K562 (cell line): ENCODE measurements around the gene TRAPPC1. TPM values are rescaled to one million over a fixed set of nuclear protein-coding genes. Genes with fewer than 3 reads are reported as not detected.

Experiments
- ARNT ChIP-seq, 2 experiments: fragments of 450-650 bp; IDR thresholded peaks; 2 replicates each; pipeline ENCODE4 v1.6.1; 2016; ENCODE audit warnings: mild to moderate bottlenecking in 1 of 2
- C11orf30 ChIP-seq: fragments of 450-650 bp; IDR thresholded peaks from 2 replicates; pipeline ENCODE4 v1.6.1; 2016; ENCODE audit warnings: low read depth, mild to moderate bottlenecking
- DIDO1 ChIP-seq: fragments of 450-650 bp; IDR thresholded peaks from 2 replicates; pipeline ENCODE4 v1.6.1; 2016; ENCODE audit warnings: low read depth, missing biosample characterization, missing genetic modification characterization
- GMEB1 ChIP-seq: fragments of 250-450 bp; sonication (Bioruptor Pico); IDR thresholded peaks from 2 replicates; pipeline ENCODE4 v1.4.0; 2020; ENCODE audit warnings: mild to moderate bottlenecking
- IRF2 ChIP-seq: sonication (generic); formaldehyde crosslinking; IDR thresholded peaks from 2 replicates; pipeline ENCODE4 v1.8.1; 2022; ENCODE audit warnings: mild to moderate bottlenecking, missing genetic modification reagents
- IRF9 ChIP-seq: fragments of 450-650 bp; IDR thresholded peaks from 2 replicates; pipeline ENCODE4 v1.6.1; 2016; ENCODE audit warnings: missing biosample characterization, missing genetic modification characterization
- KDM4B ChIP-seq, 2 experiments: fragments of 450-650 bp in 1 of 2; sonication (generic) in 1 of 2; IDR thresholded peaks; 2 replicates each; pipeline ENCODE4 v1.6.1; 2016 to 2017; ENCODE audit warnings: borderline replicate concordance in 2 of 2, antibody characterized with exemption in 1 of 2, low read depth in 1 of 2, mild to moderate bottlenecking in 1 of 2
- MAFF ChIP-seq: IDR thresholded peaks from 2 replicates; pipeline ENCODE4 v1.6.1; 2012; ENCODE audit warnings: low read length, improper control_type of control experiment
- MIER1 ChIP-seq: fragments of 450-650 bp; IDR thresholded peaks from 2 replicates; pipeline ENCODE4 v1.6.1; 2016; ENCODE audit warnings: antibody characterized with exemption, mild to moderate bottlenecking, low read depth
- NFIC ChIP-seq: fragments of 450-650 bp; IDR thresholded peaks from 2 replicates; pipeline ENCODE4 v1.6.1; 2017; ENCODE audit warnings: mild to moderate bottlenecking, inconsistent platforms
- PHF8 ChIP-seq: fragments of 200-600 bp; sonication (generic); IDR thresholded peaks from 2 replicates; pipeline ENCODE4 v1.6.1; 2012; ENCODE audit warnings: mixed run types, mild to moderate bottlenecking, inconsistent platforms, low read length, moderate library complexity, borderline replicate concordance
- POLR3A ChIP-seq: IDR thresholded peaks from 2 replicates; pipeline ENCODE4 v1.6.1; 2011; ENCODE audit warnings: borderline replicate concordance, mild to moderate bottlenecking, moderate library complexity; ENCODE audit not compliant: insufficient read length, insufficient read depth; ENCODE audit errors: extremely low read depth
- PRMT5 ChIP-seq: sonication (generic); formaldehyde crosslinking; IDR thresholded peaks from 2 replicates; pipeline ENCODE4 v1.5.0; 2020; ENCODE audit warnings: missing genetic modification reagents
- RBFOX2 ChIP-seq: fragments of 200-400 bp; formaldehyde crosslinking; IDR thresholded peaks from 2 replicates; pipeline ENCODE4 v1.6.1; 2017; ENCODE audit warnings: low read depth, mild to moderate bottlenecking, low read length, moderate library complexity
- RBM17 ChIP-seq: fragments of 200-400 bp; formaldehyde crosslinking; IDR thresholded peaks from 2 replicates; pipeline ENCODE4 v1.6.1; 2017; ENCODE audit warnings: low read depth, mild to moderate bottlenecking, low read length, borderline replicate concordance
- RNF219 ChIP-seq: fragments of 250-450 bp; sonication (Bioruptor Pico); IDR thresholded peaks from 2 replicates; pipeline ENCODE4 v1.5.0; 2022; ENCODE audit warnings: mild to moderate bottlenecking
- YY1 ChIP-seq, 3 experiments: IDR thresholded peaks; 2 replicates each; pipeline ENCODE4 v1.6.1; 2011; ENCODE audit warnings: low read length in 2 of 3, mild to moderate bottlenecking in 2 of 3, moderate library complexity in 2 of 3, borderline replicate concordance in 1 of 3, control low read depth in 1 of 3, low read depth in 1 of 3; ENCODE audit not compliant: insufficient read depth in 3 of 3, insufficient replicate concordance in 2 of 3, control insufficient read depth in 1 of 3, insufficient read length in 1 of 3; ENCODE audit errors: extremely low read depth in 1 of 3
- ZEB2 ChIP-seq: fragments of 450-650 bp; IDR thresholded peaks from 2 replicates; pipeline ENCODE4 v1.6.1; 2016
- ZNF143 ChIP-seq: sonication (generic); formaldehyde crosslinking; IDR thresholded peaks from 2 replicates; pipeline ENCODE4 v1.9.0; 2022; ENCODE audit warnings: mild to moderate bottlenecking, missing genetic modification reagents
- ZNF699 ChIP-seq: fragments of 250-450 bp; sonication (Bioruptor Pico); IDR thresholded peaks from 2 replicates; pipeline ENCODE4 v1.8.0; 2021; ENCODE audit warnings: mild to moderate bottlenecking, moderate library complexity; ENCODE audit not compliant: insufficient replicate concordance
- ZNF740 ChIP-seq, 3 experiments: fragments of 200-800 bp in 1 of 3; sonication (Bioruptor generic) in 1 of 3; sonication (generic) in 1 of 3; formaldehyde crosslinking in 1 of 3; IDR thresholded peaks; 2 replicates each; pipeline versions ENCODE4 v1.6.1 to v1.8.0; 2016 to 2022; ENCODE audit warnings: mild to moderate bottlenecking in 2 of 3, missing compliant biosample characterization in 2 of 3, missing genetic modification characterization in 2 of 3, missing genetic modification reagents in 1 of 3
- polyA plus RNA-seq, 8 experiments: library from polyadenylated mRNA; depleted of rRNA in 4 of 8; stranded (reverse) in 5 of 8; unstranded in 3 of 8; fragments of >200 nt; fragmentation: Nextera tagmentation in 2 of 8; fragmentation: Illumina TruSeq in 1 of 8; extraction: Ambion mirVana in 2 of 8; extraction: Trizol in 1 of 8; gene quantifications; 2 replicates each; pipeline versions ENCODE4 v1.2.1 to v1.2.3, GENCODE V29; 2011 to 2014; ENCODE audit warnings: inconsistent platforms in 1 of 8, missing spikeins in 1 of 8
- total RNA-seq, 7 experiments: library from RNA; depleted of rRNA in 6 of 7; stranded (reverse); fragments of >200 nt in 6 of 7; fragmentation: Illumina TruSeq in 2 of 7; extraction: Trizol in 2 of 7; gene quantifications; 2 replicates each; pipeline versions ENCODE4 v1.2.1 to v1.2.3, GENCODE V29; 2011 to 2021; ENCODE audit warnings: low replicate concordance in 1 of 7

Gene TRAPPC1
- total and polyA plus RNA-seq, 9 of the 15 experiments (the other 6 are each of a cell fraction or from before 2014, with no cell fraction given): 11.7 to 82.8 (median 36.2) TPM

GRCh38 chr17:7884581-7885366 is 47.0 kb downstream of the TRAPPC1 start (continued):
- TF ChIP-seq GMEB1 (CRISPR knock-in tag): no peak
- no peak for TF ChIP-seq ZEB2
- TF ChIP-seq RBFOX2: no peak
- TF ChIP-seq POLR3A: no peak
- no peak for TF ChIP-seq RNF219 (CRISPR knock-in tag)
- TF ChIP-seq PHF8: 0 out of 2 replicates have a peak, but pooled peaks have one; percentile 13
- TF ChIP-seq RBM17: no peak
- no peak for TF ChIP-seq MAFF
- TF ChIP-seq IRF2 (CRISPR knock-in tag): no peak
- TF ChIP-seq NFIC: no peak
- no peak for TF ChIP-seq C11orf30
- no peak for TF ChIP-seq IRF9
- no peak for TF ChIP-seq DIDO1
- no peak for TF ChIP-seq ZNF699
- peak in 1 of 3 experiments; percentile 20 for TF ChIP-seq YY1 (IDR thresholded peaks at IDR 0.05; ENCODE audit: borderline replicate concordance in 1 of 3, control insufficient read depth in 1 of 3, extremely low read depth in 1 of 3, insufficient read depth in 3 of 3, insufficient read length in 1 of 3, insufficient replicate concordance in 2 of 3, low read depth in 1 of 3, low read length in 2 of 3)
- peak; percentile 88 for TF ChIP-seq ZNF740 (CRISPR knock-in tag; IDR thresholded peaks at IDR 0.05)
- TF ChIP-seq ZNF740 (tag; IDR thresholded peaks at IDR 0.05): peak in 1 of 2 experiments; percentile 29; a peak in 1 of 4 replicates
- no peak for TF ChIP-seq MIER1
- no peak for TF ChIP-seq ARNT (IDR thresholded peaks at IDR 0.05)
- TF ChIP-seq PRMT5 (CRISPR knock-in tag): no peak
- no peak for TF ChIP-seq KDM4B (IDR thresholded peaks at IDR 0.05; ENCODE audit: borderline replicate concordance in 2 of 2, low read depth in 1 of 2)
- no peak for TF ChIP-seq ZNF143 (CRISPR knock-in tag)
- TF ChIP-seq, all 486 proteins: peak for 8
